Adrenal gland (tissue), 5 donors: ENCODE measurements around the gene UMPS.

Experiments used
- CTCF ChIP-seq, 6 experiments: fragments of 450-650 bp in 4 of 6; fragments of 200-600 bp in 2 of 6; sonication (generic) in 1 of 6; IDR thresholded peaks; 1 replicate in 5 of 6; 2 replicates in 1 of 6; pipeline versions ENCODE4 v1.5.1 to v1.8.0; 2016 to 2021; ENCODE audit warnings: antibody characterized with exemption in 6 of 6, mild to moderate bottlenecking in 2 of 6, moderate library complexity in 1 of 6
- POLR2A ChIP-seq, 2 donors: fragments of 450-650 bp; IDR thresholded peaks; one replicate each; pipeline ENCODE4 v1.6.1; 2017; ENCODE audit warnings: antibody characterized with exemption in 2 of 2, mild to moderate bottlenecking in 2 of 2, moderate library complexity in 1 of 2
- donor health status: DM: no; HTN: no; CAD: no.

GRCh38 chr3:124764746-124765145, 34.5 kb downstream of the UMPS start:
- no peak for TF ChIP-seq CTCF (IDR thresholded peaks at IDR 0.05)
- no peak for TF ChIP-seq POLR2A (IDR thresholded peaks at IDR 0.05)
